Measurements from ENCODE around the gene HOXB9. TPM values are rescaled to one million over a fixed set of nuclear protein-coding genes. Genes with fewer than 3 reads are reported as not detected.

The HOXB9 gene
- total and polyA plus RNA-seq, 2 of the 13 experiments (the other 11 are each of a cell fraction or from before 2014, with no cell fraction given), result not detected

DNA sequence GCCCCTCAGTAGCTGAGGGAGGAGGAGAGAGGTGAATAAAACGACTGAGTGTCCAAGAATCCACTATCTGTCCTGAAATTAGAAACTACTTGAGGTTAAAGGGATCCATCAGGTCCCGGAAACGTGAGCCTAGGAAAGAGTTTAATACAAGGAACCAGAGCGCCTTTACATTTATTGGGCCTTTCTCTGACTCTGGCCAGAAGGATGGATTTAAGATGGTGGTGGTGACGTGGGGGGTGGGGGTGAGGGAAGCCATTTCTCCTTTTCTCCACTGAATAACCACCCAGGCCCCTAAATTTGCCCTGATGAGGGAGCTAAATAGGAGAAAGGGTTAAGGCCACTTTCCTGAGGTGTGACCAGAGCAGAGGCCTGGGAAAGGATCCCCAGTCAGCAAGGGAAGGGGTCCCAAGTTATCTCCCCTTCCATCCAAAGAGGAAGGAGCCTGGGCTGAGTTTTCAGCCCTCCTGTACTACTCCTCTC lies 1.0 kb upstream of the HOXB9 start:
- Histone ChIP-seq H4K20me1 (ENCODE audit: insufficient read depth, low read length) (no peaks in the 10 kb centered on the region), H3K4me1 (ENCODE audit: insufficient read depth, low read length) (no peaks in the 10 kb centered on the region), H3K9me3 (ENCODE audit: low read length) (no peaks in the 10 kb centered on the region), H3K4me2 (ENCODE audit: low read depth, low read length) (no peak overlapping the region), H3K27ac (ENCODE audit: extremely low read length, insufficient read depth, low read length) (no peak overlapping the region), H3K36me3 (replicated peaks in 1 of 2; ENCODE audit: control insufficient read depth in 1 of 2, insufficient read depth in 2 of 2, low read length in 2 of 2) (no peaks in the 10 kb centered on the region), H3K4me3 (replicated peaks in 1 of 3; ENCODE audit: insufficient read depth in 1 of 3, low read depth in 2 of 3, low read length in 3 of 3) (no peak overlapping the region), H3K27me3 (ENCODE audit: control insufficient read depth in 1 of 2, insufficient read depth in 2 of 2, low read length in 2 of 2) (peaks cover 38 to 97% of the 10 kb centered on the region in 2 experiments), H2AFZ (ENCODE audit: low read length) (no peak overlapping the region), H3K9ac (ENCODE audit: insufficient read depth, low read depth, low read length) (no peak overlapping the region), H3K79me2 (ENCODE audit: insufficient read depth, low read length) (no peaks in the 10 kb centered on the region)
- TF ChIP-seq, protein P1, sequence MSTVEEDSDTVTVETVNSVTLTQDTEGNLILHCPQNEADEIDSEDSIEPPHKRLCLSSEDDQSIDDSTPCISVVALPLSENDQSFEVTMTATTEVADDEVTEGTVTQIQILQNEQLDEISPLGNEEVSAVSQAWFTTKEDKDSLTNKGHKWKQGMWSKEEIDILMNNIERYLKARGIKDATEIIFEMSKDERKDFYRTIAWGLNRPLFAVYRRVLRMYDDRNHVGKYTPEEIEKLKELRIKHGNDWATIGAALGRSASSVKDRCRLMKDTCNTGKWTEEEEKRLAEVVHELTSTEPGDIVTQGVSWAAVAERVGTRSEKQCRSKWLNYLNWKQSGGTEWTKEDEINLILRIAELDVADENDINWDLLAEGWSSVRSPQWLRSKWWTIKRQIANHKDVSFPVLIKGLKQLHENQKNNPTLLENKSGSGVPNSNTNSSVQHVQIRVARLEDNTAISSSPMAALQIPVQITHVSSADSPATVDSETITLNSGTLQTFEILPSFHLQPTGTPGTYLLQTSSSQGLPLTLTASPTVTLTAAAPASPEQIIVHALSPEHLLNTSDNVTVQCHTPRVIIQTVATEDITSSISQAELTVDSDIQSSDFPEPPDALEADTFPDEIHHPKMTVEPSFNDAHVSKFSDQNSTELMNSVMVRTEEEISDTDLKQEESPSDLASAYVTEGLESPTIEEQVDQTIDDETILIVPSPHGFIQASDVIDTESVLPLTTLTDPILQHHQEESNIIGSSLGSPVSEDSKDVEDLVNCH (CRISPR knock-in tag; IDR thresholded peaks at IDR 0.05), result no peak
- TF ChIP-seq SKI (IDR thresholded peaks at IDR 0.05; ENCODE audit: partially characterized antibody), result no peak
- TF ChIP-seq, protein P2, sequence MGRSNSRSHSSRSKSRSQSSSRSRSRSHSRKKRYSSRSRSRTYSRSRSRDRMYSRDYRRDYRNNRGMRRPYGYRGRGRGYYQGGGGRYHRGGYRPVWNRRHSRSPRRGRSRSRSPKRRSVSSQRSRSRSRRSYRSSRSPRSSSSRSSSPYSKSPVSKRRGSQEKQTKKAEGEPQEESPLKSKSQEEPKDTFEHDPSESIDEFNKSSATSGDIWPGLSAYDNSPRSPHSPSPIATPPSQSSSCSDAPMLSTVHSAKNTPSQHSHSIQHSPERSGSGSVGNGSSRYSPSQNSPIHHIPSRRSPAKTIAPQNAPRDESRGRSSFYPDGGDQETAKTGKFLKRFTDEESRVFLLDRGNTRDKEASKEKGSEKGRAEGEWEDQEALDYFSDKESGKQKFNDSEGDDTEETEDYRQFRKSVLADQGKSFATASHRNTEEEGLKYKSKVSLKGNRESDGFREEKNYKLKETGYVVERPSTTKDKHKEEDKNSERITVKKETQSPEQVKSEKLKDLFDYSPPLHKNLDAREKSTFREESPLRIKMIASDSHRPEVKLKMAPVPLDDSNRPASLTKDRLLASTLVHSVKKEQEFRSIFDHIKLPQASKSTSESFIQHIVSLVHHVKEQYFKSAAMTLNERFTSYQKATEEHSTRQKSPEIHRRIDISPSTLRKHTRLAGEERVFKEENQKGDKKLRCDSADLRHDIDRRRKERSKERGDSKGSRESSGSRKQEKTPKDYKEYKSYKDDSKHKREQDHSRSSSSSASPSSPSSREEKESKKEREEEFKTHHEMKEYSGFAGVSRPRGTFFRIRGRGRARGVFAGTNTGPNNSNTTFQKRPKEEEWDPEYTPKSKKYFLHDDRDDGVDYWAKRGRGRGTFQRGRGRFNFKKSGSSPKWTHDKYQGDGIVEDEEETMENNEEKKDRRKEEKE (IDR thresholded peaks at IDR 0.05), result no peak
- TF ChIP-seq, protein P3, sequence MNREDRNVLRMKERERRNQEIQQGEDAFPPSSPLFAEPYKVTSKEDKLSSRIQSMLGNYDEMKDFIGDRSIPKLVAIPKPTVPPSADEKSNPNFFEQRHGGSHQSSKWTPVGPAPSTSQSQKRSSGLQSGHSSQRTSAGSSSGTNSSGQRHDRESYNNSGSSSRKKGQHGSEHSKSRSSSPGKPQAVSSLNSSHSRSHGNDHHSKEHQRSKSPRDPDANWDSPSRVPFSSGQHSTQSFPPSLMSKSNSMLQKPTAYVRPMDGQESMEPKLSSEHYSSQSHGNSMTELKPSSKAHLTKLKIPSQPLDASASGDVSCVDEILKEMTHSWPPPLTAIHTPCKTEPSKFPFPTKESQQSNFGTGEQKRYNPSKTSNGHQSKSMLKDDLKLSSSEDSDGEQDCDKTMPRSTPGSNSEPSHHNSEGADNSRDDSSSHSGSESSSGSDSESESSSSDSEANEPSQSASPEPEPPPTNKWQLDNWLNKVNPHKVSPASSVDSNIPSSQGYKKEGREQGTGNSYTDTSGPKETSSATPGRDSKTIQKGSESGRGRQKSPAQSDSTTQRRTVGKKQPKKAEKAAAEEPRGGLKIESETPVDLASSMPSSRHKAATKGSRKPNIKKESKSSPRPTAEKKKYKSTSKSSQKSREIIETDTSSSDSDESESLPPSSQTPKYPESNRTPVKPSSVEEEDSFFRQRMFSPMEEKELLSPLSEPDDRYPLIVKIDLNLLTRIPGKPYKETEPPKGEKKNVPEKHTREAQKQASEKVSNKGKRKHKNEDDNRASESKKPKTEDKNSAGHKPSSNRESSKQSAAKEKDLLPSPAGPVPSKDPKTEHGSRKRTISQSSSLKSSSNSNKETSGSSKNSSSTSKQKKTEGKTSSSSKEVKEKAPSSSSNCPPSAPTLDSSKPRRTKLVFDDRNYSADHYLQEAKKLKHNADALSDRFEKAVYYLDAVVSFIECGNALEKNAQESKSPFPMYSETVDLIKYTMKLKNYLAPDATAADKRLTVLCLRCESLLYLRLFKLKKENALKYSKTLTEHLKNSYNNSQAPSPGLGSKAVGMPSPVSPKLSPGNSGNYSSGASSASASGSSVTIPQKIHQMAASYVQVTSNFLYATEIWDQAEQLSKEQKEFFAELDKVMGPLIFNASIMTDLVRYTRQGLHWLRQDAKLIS (CRISPR knock-in tag; IDR thresholded peaks at IDR 0.05), result no peak
- TF ChIP-seq SMARCC2 (IDR thresholded peaks at IDR 0.05), result no peak
- no peak for TF ChIP-seq SMAD1 (CRISPR knock-in tag; IDR thresholded peaks at IDR 0.05; ENCODE audit: borderline replicate concordance, low read depth)
- no peak for TF ChIP-seq ZNF660 (CRISPR knock-in tag; IDR thresholded peaks at IDR 0.05; ENCODE audit: borderline replicate concordance, low read depth)
- TF ChIP-seq SIN3A (IDR thresholded peaks at IDR 0.05; ENCODE audit: borderline replicate concordance, low read depth, low read length), result no peak
- no peak for TF ChIP-seq RARG (CRISPR knock-in tag; IDR thresholded peaks at IDR 0.05; ENCODE audit: low read depth)
- no peak for TF ChIP-seq EED (CRISPR knock-in tag; IDR thresholded peaks at IDR 0.05)
- TF ChIP-seq STAG1 (CRISPR knock-in tag; IDR thresholded peaks at IDR 0.05), result no peak
- no peak for TF ChIP-seq ZSCAN22 (CRISPR knock-in tag; IDR thresholded peaks at IDR 0.05)
- TF ChIP-seq, protein P4, sequence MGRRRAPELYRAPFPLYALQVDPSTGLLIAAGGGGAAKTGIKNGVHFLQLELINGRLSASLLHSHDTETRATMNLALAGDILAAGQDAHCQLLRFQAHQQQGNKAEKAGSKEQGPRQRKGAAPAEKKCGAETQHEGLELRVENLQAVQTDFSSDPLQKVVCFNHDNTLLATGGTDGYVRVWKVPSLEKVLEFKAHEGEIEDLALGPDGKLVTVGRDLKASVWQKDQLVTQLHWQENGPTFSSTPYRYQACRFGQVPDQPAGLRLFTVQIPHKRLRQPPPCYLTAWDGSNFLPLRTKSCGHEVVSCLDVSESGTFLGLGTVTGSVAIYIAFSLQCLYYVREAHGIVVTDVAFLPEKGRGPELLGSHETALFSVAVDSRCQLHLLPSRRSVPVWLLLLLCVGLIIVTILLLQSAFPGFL (CRISPR knock-in tag; IDR thresholded peaks at IDR 0.05), result no peak
- in situ Hi-C loops (cut with HindIII; ENCODE audit: extremely low pct_ligation_motif_present, low pct_unique_long_range_greater_than_20kb), result no loop called here
- no TSS peak for BruUV-seq (replicated peaks)
- intact Hi-C loops (cut with micrococcal nuclease; ENCODE audit: unreplicated experiment), result no loop called here
- ChIA-PET POLR2A (no interaction called here), CTCF (ENCODE audit: low intra/inter-chr PET ratio, low total read pairs) (no interaction called here)
- DNase-seq (ENCODE audit: low spot score) (no peak), ATAC-seq (no peak), FAIRE-seq (no peak)
- 3% methylated on average over 5 of the region's 5 CpGs for WGBS (ENCODE audit: low lambda C conversion rate)

All from HepG2 (cell line).